Left ventricle myocardium inferior (tissue), 1 donor: ENCODE data around the gene P2RX4. TPM values are rescaled to one million over a fixed set of nuclear protein-coding genes. Genes with fewer than 3 reads are reported as not detected.

ENCODE experiments used
- DNase-seq: peaks from one replicate; pipeline ENCODE4 v3.0.0-alpha.2; 2020
- H3K27ac ChIP-seq: fragments of 200-600 bp; replicated peaks from 2 replicates; pipeline ENCODE4 v1.8.0; 2021
- H3K27me3 ChIP-seq: fragments of 200-600 bp; 2 replicates; pipeline ENCODE4 v1.8.0; 2021; ENCODE audit warnings: low read depth
- H3K36me3 ChIP-seq: fragments of 200-600 bp; 2 replicates; pipeline ENCODE4 v1.8.0; 2021
- H3K4me1 ChIP-seq: fragments of 200-600 bp; 2 replicates; pipeline ENCODE4 v1.8.0; 2021
- H3K4me3 ChIP-seq: fragments of 200-600 bp; 2 replicates; pipeline ENCODE4 v1.8.0; 2021; ENCODE audit warnings: mild to moderate bottlenecking, moderate library complexity
- H3K9me3 ChIP-seq: fragments of 200-600 bp; replicated peaks from 2 replicates; pipeline ENCODE4 v1.8.0; 2021
- intact Hi-C: fragments of 100-400 bp; cut with micrococcal nuclease; formaldehyde crosslinking; loops from one replicate; pipeline ENCODE4 v1.11.0; 2022
- total RNA-seq: library from RNA; stranded (reverse); fragmentation: NEBNext Ultra II Directional; extraction: Animal tissue kit (Norgen Biotek cat#: 25700); gene quantifications from one replicate; pipeline ENCODE4 v1.2.1, GENCODE V29; 2021
- TF ChIP-seq, protein P1 (sequence below): fragments of 200-600 bp; IDR thresholded peaks from 2 replicates; pipeline ENCODE4 v1.8.0; 2021; ENCODE audit warnings: antibody characterized with exemption, mild to moderate bottlenecking, borderline replicate concordance
- donor health status: DM: no; HTN: yes; CAD: no; lungs with severe emphysema.

P2RX4 gene
- total RNA-seq, 1 donor from 2014 or later = 4.7 TPM

DNA sequence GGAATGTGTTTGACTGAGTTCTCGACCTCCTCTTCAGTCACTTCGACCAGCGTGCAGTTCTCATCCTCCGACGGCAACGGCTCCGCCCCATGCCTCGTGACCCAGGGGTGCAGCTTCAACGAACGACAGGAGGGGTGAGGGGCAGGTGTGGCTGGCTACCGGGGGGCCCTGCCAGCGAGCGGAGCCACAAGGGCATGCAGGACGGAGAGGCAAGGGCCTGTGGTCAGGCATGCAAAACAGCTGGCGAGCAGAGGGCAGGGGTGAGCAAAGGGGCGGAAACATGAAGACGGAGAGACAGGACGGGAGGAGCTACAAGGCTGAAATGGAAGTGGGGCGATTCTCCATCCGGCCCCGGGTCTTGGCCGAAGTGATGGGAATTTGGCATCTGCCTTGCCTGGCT, 38.7 kb downstream of the P2RX4 start:
- Histone ChIP-seq H3K9me3 (no peaks in the 10 kb centered on the region), H3K27me3 (no peaks in the 10 kb centered on the region), H3K4me1 (no peaks in the 10 kb centered on the region), H3K27ac (no peak overlapping the region), H3K36me3 (peaks cover 82% of the 10 kb centered on the region), H3K4me3 (no peak overlapping the region)
- no peak for DNase-seq
- TF ChIP-seq, protein P1, sequence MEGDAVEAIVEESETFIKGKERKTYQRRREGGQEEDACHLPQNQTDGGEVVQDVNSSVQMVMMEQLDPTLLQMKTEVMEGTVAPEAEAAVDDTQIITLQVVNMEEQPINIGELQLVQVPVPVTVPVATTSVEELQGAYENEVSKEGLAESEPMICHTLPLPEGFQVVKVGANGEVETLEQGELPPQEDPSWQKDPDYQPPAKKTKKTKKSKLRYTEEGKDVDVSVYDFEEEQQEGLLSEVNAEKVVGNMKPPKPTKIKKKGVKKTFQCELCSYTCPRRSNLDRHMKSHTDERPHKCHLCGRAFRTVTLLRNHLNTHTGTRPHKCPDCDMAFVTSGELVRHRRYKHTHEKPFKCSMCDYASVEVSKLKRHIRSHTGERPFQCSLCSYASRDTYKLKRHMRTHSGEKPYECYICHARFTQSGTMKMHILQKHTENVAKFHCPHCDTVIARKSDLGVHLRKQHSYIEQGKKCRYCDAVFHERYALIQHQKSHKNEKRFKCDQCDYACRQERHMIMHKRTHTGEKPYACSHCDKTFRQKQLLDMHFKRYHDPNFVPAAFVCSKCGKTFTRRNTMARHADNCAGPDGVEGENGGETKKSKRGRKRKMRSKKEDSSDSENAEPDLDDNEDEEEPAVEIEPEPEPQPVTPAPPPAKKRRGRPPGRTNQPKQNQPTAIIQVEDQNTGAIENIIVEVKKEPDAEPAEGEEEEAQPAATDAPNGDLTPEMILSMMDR = no peak
- intact Hi-C loops = no loop called here

DNA sequence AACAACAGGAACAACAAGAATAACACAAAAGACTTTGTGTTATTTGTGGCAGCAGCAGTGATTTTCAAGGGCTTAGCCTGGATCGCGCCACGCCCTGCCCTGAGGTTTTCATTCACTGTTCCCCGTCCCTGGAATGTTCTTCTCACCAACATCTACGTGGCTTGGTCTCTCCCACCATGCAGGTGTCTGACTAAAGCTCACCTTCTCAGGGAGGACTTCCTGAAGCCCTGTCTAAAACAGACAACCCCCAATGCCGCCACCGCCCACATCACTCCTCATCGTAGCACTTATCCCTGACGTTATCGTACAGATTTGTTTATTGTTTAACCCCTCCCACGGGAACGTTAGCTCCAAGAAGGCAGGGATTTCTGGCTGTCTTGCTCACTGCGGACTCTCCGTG, 40.4 kb downstream of the P2RX4 start:
- no peaks in the 10 kb centered on the region for H3K4me1 ChIP-seq
- H3K4me3 ChIP-seq = no peak overlapping the region
- no peaks in the 10 kb centered on the region for H3K27me3 ChIP-seq
- no peaks in the 10 kb centered on the region for H3K9me3 ChIP-seq
- H3K27ac ChIP-seq = no peak overlapping the region
- DNase-seq = no peak
- intact Hi-C loops = no loop called here
- peaks cover 79% of the 10 kb centered on the region for H3K36me3 ChIP-seq
- TF ChIP-seq, protein P1 = no peak

DNA sequence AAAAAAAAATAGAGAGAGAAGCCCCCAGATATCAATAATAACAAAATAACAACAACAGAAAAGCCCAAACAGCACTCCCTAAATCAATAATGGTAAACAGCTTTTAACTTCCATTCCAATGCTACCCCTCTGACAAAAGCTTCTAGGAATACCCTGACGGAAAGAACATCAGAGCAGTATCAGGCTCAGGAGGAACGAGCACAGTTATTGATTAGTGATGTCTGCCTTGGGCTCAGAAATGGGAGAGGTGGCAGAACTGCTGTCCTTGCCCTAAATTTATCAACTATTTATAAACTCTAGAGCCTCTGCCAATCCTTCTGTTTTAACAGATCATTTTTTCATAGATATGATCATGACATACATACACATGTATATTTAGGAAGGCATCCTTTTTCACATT, 41.9 kb downstream of the P2RX4 start:
- TF ChIP-seq, protein P1 = no peak
- DNase-seq = no peak
- no peaks in the 10 kb centered on the region for H3K27me3 ChIP-seq
- no peak overlapping the region for H3K4me3 ChIP-seq
- H3K9me3 ChIP-seq = no peaks in the 10 kb centered on the region
- intact Hi-C loops = no loop called here
- H3K27ac ChIP-seq = no peak overlapping the region
- H3K36me3 ChIP-seq = peaks cover 94% of the 10 kb centered on the region
- no peaks in the 10 kb centered on the region for H3K4me1 ChIP-seq

DNA sequence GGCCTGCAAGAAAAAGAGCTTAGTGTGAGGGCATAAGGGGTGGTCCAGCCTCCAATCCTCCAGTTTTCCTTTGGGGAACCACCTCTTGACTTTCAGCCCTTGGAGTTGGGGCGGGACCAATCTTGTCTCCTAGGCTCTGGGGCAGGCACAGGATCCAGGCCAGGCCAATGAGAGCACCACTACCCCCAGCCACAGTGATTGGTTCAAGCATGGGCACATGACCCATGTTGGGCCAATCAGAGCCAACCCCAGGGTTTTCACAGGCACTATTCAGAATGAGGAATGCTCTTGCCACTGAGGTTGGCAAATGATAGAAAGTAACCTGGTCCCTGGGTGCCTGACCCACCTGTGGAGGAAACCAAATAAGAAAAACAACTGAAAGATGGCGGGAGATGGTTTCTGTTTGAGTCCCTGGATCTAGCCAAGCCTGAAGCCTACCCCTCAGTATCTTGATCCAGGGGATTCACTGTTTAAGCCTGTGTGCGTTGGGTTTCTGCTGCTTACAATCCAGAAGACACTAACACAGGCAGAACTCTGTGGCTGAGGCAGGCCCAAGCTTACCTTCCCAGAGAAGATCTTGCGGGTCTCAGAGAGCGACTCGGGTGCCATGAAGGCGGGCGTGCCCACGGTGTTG, 42.9 kb downstream of the P2RX4 start:
- TF ChIP-seq, protein P1 = no peak
- DNase-seq = no peak
- Histone ChIP-seq H3K4me3 (no peak overlapping the region), H3K27me3 (no peaks in the 10 kb centered on the region), H3K9me3 (no peaks in the 10 kb centered on the region), H3K4me1 (no peaks in the 10 kb centered on the region), H3K36me3 (peaks cover 92% of the 10 kb centered on the region), H3K27ac (no peak overlapping the region)
- intact Hi-C loops = no loop called here

DNA sequence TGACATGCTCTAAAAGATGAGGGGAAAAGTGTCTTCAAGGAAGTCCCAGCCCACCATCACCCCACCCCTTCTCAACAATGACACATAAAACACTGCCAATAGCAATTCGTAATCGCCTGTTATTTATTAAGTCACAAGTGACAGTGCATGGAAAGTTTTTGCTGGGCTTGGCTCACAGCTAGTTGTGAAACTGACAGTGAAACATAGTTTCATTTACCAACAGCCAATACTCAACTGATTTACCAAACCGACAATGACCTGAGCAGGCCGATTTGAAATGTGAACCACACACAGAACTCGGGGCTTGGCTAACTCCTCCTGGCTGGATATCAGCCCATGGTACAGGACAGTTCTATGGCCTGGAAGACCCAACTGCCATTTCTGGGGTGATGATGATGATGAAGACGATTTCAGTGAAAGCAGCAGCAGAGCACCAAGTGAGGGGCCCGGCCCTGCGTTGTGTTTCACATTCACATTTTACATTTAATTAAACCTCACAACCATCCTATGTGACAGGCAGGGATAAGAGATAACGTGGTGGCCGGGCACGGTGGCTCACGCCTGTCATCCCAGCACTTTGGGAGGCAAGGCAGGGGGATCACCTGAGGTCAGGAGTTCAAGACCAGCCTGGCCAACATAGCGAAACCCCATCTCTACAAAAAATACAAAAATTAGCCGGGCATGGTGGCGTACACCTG, 43.9 kb downstream of the P2RX4 start:
- TF ChIP-seq, protein P1 = no peak
- intact Hi-C loops = no loop called here
- Histone ChIP-seq H3K4me3 (no peak overlapping the region), H3K27ac (no peak overlapping the region), H3K4me1 (no peaks in the 10 kb centered on the region), H3K27me3 (no peaks in the 10 kb centered on the region), H3K9me3 (no peaks in the 10 kb centered on the region), H3K36me3 (peaks cover 91% of the 10 kb centered on the region)
- DNase-seq = no peak
